OCI-LY1 (cell line): ENCODE data around the gene PRODH.
"Not testable (repeated sequence)": the region's sequence is repeated elsewhere in the genome, so short reads cannot be mapped to it uniquely, and the experiment has no call there.

ENCODE experiments used
- EZH2 ChIP-seq: fragments of 200-600 bp; sonication (generic), shearing (Covaris generic); IDR thresholded peaks from 2 replicates; pipeline ENCODE4 v1.8.0; 2017; ENCODE audit warnings: borderline replicate concordance, mixed run types, mild to moderate bottlenecking, antibody characterized with exemption, low read length, moderate library complexity, mixed read lengths
- TF ChIP-seq, protein P1 (sequence below): fragments of 200-600 bp; sonication (generic), shearing (Covaris generic); IDR thresholded peaks from 2 replicates; pipeline ENCODE4 v1.5.1; 2017; ENCODE audit warnings: mild to moderate bottlenecking, antibody characterized with exemption, low read length, moderate library complexity, mixed read lengths

GRCh38 chr22:18947105-18947504, 11.0 kb upstream of the PRODH start:
- TF ChIP-seq, protein P1, sequence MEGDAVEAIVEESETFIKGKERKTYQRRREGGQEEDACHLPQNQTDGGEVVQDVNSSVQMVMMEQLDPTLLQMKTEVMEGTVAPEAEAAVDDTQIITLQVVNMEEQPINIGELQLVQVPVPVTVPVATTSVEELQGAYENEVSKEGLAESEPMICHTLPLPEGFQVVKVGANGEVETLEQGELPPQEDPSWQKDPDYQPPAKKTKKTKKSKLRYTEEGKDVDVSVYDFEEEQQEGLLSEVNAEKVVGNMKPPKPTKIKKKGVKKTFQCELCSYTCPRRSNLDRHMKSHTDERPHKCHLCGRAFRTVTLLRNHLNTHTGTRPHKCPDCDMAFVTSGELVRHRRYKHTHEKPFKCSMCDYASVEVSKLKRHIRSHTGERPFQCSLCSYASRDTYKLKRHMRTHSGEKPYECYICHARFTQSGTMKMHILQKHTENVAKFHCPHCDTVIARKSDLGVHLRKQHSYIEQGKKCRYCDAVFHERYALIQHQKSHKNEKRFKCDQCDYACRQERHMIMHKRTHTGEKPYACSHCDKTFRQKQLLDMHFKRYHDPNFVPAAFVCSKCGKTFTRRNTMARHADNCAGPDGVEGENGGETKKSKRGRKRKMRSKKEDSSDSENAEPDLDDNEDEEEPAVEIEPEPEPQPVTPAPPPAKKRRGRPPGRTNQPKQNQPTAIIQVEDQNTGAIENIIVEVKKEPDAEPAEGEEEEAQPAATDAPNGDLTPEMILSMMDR: not testable (repeated sequence)
- TF ChIP-seq EZH2: not testable (repeated sequence)
